Jurkat, Clone E6-1 (cell line): ENCODE measurements around the gene MINDY1.

Source experiments
- DNase-seq: peaks from one replicate; pipeline ENCODE4 v3.0.0-alpha.2; 2011; ENCODE audit warnings: low read depth, low spot score
- H3K4me3 ChIP-seq: 2 replicates; pipeline ENCODE4 v1.5.1; 2011; ENCODE audit warnings: mild to moderate bottlenecking, low read length, control low read depth, moderate library complexity

The MINDY1 gene

GRCh38 chr1:151013518-151013917 lies 6.8 kb upstream of the MINDY1 start:
- DNase-seq = no peak

DNA sequence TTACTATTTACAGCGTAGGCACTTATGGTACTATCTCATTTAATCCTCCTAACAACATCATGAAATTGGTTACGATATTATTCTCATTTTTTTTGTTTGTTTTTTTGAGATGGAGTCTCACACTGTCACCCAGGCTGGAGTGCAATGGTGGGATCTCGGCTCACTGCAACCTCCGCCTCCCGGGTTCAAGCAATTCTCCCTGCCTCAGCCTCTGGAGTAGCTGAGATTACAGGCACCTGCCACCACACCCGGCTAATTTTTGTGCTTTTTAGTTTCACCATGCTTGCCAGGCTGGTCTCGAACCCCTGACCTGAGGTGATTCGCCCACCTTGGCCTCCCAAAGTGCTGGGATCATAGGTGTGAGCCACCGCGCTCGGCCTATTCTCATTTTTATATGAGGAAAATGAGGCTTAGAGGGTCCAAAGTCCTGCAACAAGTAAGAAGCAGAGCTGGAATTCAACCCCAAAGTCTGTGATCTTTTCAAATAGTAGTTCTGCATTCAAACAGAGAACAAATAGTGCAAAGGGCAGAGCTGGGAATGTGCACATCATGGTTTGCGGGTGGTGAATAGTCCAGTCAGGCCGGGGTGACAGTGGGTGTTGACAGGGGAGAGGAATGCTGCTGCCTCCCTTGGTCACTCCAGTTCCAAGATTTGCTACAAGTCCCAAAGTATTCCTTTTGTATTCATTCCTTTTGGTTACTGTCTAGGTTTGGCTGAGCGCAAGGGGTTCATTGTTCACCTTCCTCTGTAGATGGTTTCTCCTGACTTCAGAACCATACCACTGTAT lies 6.2 kb upstream of the MINDY1 start:
- no peak overlapping the region for H3K4me3 ChIP-seq
- DNase-seq = no peak

More at GRCh38 chr1:151013518-151013917, 6.8 kb upstream of the MINDY1 start:
- H3K4me3 ChIP-seq = no peak overlapping the region

GRCh38 chr1:151011154-151011850 lies 4.6 kb upstream of the MINDY1 start:
- peak; percentile 57 for DNase-seq
- peak overlapping the region; percentile 9; the same call in 1 of the 2 replicates for H3K4me3 ChIP-seq

- no peak overlapping the region for H3K4me3 ChIP-seq
Observed at GRCh38 chr1:151010346-151010726, 3.6 kb upstream of the MINDY1 start.

GRCh38 chr1:151009674-151010345 lies 3.1 kb upstream of the MINDY1 start:
- no peak for DNase-seq
- H3K4me3 ChIP-seq = peak overlapping the region; percentile 99

More at GRCh38 chr1:151010346-151010726, 3.6 kb upstream of the MINDY1 start:
- no peak for DNase-seq

DNA sequence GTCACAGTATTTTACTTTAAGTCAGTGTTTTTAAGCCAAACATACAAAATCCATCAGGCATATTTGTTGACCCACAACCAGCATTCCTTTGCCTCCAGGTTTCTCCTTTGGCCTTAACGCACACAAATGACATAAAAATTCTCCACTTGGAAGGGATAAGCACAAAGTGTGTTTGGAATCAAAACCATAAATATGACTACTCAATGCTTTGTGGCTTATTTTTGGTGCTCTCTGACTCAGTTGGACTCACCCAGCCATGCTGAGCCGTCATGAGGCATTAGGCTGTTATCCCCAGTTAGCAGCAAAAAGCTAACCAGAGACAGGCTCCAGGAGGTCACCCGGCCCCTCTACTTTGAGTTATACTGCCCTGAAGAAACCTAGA lies 2.5 kb upstream of the MINDY1 start:
- no peak for DNase-seq
- peak overlapping the region; percentile 99 for H3K4me3 ChIP-seq

DNA sequence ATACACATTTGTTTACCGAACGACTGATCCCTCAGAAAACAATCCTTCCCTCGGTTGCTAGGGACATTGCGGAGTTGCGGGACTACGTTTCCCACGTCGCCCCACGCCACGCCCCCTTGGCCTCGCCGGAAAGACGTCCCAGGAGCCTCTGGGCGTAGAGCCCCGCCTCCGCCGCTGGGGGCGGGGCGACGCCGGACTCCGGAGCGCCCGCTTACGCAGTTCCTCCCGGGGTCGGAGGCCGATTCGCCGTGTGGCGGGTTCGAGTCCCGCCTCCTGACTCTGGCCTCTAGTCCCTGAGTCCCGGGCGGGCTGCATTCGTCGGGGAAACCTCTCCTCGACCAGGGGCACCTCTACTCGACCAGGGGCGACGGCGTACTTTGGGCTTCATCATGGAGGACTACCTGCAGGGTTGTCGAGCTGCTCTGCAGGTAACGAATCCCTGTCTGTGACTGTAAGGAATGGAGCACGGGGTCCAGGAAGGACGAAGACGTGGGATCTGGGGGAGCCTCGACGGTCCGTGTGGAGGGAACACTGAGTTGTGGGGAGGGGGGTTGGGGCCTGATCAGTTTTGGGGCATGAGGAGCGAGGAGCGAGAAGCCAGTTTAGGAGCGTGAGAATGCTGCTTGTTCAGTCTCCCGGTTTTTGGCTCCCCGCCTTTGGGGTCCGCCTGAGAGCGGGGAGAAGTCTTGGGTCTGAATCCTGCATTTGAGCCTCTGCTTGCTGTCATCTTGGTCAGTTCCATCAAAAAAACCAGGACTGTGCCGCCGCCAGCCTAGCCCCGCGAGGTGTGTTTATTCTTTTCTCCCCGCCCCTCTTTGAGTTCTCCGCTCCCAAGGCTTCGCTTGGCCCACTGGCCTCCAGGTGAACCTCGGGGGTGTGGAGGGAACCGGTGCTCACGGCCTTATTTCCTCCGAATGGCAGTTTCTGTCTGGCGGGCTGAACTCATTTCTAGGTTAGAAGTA lies 1.8 kb upstream of the MINDY1 start, which contains the start of gene PRUNE1:
Gene PRUNE1 (plus strand): TSS at position 206 of the 962 bp plus-strand sequence. CDS start 184 bp downstream, at position 390.
- DNase-seq = peak; percentile 93

DNA sequence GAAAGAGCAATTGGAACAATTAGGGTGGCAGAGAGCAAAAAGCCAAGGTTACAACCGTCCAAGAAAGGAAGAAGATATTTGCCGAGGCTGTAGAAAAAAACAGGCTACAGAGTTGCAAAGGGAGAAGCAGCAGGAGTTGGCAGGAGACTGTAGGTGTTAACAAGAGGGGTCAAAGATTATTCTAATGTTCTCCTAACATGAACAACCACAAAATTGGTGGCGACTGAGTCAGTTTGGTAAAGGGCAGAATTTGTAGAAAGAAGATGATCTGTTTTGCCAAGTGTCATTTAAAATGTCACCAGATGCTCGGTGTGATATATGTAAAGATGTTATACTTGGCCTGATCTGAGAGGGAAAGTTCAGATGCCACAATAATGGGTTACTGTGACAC lies 1.1 kb upstream of the MINDY1 start:
- H3K4me3 ChIP-seq = peak overlapping the region; percentile 99
- DNase-seq = no peak

More for the DNA sequence above, 1.8 kb upstream of the MINDY1 start, which contains the start of gene PRUNE1:
- H3K4me3 ChIP-seq = peak within 1 kb of the TSS; percentile 99

GRCh38 chr1:151005729-151006319 lies 878 bp downstream of the MINDY1 start:
- no peak for DNase-seq
- H3K4me3 ChIP-seq = peak overlapping the region; percentile 60

- peak; percentile 69 for DNase-seq
- H3K4me3 ChIP-seq = no peak overlapping the region
Observed at GRCh38 chr1:151003180-151003579, 3.5 kb downstream of the MINDY1 start.

DNA sequence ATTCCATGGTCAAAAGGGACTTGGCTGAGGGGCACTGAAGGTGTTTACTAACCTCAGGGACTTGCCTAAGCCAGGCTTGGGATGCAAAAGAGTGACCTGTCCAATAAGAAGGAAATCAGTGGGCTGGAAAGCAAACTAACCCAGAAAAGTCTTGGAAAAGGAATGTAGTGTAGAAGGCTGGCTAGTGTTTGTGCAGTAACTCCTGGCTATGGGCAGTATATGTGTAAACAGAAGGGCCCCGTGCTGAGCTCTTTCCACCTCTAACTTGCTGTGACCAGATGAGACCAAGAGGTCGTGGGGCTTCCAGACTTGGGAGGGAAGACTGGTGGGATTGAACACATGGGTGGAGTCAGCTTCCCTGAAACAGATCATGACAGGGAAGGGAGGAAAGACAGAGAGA lies 4.1 kb downstream of the MINDY1 start:
- no peak for DNase-seq
- H3K4me3 ChIP-seq = no peak overlapping the region

DNA sequence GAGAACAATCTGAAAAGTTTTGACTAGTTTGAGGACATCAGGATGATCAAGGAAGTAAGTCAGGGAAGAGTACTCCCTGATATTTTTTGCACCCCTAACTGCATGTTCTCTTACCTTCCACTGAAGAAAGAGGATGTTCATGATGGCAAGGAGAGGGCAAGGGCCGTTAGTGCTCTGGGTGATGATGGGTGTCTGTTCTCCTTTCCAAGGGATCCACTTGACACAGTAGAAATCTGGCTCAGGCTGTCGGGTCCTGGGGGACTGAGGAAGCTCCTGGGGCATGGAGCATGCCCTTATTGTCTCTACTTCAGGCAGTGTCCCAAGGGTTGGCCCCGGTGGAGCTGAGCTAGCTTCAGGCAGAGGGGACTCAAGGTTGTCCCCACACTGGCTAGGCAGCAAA lies 4.7 kb downstream of the MINDY1 start:
- DNase-seq = no peak
- no peak overlapping the region for H3K4me3 ChIP-seq

GRCh38 chr1:151001602-151002001 lies 5.1 kb downstream of the MINDY1 start:
- no peak overlapping the region for H3K4me3 ChIP-seq
- no peak for DNase-seq

DNA sequence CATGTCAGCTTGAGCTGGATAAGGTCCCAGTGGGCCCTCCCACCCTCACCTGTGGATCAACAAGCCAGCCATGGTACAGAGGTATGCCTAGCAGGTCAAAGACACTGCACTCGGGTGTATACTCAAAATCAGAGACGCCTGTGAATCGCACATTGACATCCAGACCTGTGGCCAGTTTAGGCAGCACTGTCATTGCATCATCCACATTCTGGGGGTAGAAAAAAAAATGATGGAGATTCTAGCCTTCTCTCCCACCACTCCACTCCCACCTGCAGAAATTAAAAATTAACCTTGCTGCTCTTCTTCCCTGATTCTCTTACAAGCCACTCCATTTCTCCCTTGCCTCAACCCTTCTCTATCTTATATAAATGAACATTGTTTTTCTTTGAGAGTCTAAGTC lies 6.3 kb downstream of the MINDY1 start:
- H3K4me3 ChIP-seq = no peak overlapping the region
- DNase-seq = no peak

- DNase-seq = no peak
- no peak overlapping the region for H3K4me3 ChIP-seq
Observed at GRCh38 chr1:150999926-151000325, 6.8 kb downstream of the MINDY1 start.

DNA sequence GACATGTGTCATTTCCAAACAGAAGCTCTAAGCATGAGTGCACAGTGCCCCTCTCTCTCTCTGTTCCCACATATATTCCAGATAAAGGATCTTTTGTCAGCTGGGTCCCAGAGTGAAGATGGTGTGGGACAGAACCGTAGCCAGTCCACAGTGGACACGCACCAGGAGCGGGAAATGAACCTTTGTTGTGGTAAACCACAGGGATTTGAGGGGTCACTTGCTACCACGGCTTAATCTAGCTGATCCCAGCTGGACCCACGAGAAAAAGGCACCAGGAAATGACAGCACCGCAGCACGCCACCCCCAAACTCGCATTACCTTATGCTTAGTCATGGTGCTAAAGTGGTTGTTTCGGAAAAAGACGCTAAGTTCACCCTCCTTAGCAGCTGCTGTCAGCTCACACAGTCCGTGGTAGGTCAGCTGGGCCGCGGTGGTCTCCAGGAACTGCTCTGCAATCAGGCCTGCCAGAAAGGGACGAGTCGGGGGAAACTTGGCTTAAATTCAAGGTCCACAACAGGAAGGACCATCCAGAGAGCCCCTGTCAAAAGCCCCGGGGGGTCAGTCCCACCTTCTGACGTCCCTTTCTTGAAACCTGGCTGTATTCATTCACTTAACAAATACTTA lies 7.5 kb downstream of the MINDY1 start:
- no peak for DNase-seq
- no peak overlapping the region for H3K4me3 ChIP-seq

DNA sequence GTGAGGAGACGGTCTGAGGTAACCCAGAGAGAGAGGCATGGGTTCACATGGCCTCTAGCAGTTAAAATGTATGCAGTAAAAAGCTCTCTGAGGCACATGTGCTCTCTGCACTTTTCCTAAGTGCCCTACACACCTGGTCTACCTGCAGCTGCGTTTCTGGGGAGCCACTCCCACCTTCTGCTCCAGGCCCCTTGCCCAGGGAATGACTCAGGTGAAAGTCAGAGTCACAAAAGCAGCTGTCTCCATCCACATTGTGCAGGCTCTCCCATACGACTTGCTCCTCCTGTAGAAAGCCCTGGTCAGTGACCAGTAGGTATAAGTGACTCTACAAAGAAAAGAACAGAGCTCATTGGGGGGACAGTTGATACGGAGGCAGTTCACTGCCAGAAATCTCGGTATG lies 8.8 kb downstream of the MINDY1 start:
- no peak for DNase-seq

More for the DNA sequence above, 8.8 kb downstream of the MINDY1 start:
- no peak overlapping the region for H3K4me3 ChIP-seq
